GM19035 (cell line): ENCODE measurements around the gene PARVA.

Source experiments
- ATAC-seq: cut with Tn5 transposase; IDR thresholded peaks from one replicate; pipeline ENCODE4 v1.9.1; 2021; ENCODE audit not compliant: unreplicated experiment

PARVA gene

DNA sequence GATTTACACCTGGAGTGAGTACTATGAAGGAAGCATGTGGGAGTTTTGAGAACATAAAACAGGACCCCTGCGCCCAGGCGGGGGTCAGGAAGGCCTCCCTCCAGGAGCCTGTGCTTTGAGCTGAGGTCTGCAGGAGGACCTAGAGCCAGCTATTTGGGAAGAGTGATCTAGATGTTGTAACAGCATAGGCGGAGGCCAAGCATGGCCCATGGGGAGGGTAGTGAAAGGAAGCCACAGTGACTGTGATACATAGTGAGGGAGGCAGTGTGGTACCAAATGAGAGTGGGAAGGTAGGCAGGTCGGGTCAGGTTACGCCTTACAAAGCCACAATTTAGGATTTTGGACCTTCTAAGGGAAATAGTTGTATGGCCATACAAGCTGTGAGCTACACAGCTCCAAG is 147.5 kb downstream of the PARVA start:
- ATAC-seq: no peak

DNA sequence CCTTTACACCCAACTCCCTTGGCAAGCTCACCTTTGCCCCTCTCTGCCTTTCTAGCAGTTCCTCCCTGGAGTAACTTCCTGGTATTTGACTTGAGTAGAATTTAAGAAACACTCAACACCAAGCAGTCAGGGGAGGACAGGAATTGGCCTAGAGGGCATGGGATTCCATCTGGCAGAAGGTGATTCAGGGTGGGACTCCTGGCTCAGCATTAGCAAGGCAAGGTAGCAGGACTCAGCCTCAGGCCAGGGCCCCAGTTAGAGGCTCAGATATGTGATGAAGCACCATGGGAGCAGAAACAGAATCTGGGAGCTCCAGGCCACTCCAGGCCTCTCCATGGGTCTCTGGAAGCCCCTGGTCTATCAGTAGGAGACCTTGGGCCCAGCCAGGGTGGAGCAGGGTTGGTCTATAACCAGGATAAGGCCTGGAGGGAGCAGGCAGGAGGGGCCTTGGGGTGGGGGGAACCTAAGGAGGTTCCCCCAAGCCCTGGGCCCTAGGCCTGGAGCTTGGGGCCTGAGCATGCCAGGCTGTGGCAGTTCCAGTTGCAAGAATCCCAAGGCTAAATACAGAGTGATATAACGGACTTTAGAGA is 148.2 kb downstream of the PARVA start:
- ATAC-seq: no peak

DNA sequence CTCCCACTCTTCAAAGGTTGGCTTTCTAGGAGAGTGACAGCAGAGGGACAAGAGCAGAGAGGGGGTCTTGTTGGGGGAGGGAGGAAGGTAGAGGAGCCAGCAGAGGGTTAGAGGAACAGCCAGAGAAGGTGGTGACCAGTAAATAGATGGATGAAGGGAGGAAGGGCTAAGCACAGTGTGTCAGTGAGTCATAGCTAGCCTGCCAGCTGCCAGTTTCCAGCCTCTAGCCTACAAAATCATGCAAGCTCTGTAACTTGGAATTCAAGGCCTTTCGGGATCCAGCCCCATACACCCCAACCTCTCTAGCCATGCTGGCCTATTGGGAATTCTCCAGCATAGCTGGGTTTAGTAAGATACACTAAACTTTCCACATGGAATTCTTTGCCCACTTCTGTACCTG is 149.4 kb downstream of the PARVA start:
- no peak for ATAC-seq

DNA sequence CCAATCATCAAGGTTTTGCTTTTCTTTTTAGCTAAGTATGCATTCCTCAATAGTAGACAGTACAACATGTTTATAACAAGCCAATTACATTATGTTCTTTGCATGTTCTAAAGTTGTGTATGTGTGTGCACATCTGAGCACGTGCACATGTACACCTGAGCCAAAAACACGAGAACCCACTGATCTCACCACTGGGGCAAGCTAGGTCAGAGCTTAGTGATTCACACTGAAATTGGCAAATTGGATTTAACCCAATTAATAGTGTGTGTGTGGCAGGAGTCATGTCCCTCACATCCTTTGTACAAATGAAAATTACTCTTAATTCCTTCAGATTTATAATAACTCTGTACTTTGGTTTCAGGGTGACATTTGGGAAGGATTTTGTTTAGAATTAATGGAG is 151.1 kb downstream of the PARVA start:
- no peak for ATAC-seq

DNA sequence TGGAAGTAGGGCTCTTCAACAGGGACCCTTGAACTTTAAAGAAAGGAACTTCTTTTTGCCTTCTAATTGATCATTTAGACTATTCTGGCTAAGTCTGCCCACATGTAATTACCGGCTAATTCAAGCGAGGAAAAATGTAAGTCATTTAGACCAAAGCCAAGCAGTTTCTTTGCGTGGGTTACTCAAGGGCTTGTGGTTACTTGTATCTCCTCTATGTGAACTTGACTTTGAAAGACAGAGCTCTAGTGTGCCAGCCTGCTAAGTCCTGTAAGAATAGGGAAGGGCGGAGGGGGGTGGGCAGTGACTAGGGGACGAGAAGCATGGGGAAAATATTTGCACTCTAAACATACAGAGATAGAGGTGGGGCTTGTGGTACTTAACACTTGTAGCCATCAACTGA is 151.7 kb downstream of the PARVA start:
- ATAC-seq: no peak

DNA sequence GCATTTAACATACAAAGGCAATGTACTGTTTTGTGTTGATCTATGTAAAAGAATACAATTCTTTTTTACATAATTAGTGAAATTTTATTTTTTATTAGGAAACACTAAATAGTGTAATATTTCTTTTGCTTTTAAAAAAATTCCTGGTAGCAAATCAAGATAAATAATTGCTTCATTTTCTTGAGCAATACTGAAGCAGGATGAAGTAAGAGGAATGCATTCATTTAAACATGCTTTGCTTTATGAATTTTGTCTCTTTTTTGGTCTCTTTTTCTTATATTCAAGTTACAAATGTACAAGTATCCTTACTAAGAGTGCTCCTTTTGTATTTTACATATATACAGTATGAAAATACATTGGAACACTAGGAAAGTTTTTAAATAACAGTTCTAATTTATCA is 152.4 kb downstream of the PARVA start:
- no peak for ATAC-seq

DNA sequence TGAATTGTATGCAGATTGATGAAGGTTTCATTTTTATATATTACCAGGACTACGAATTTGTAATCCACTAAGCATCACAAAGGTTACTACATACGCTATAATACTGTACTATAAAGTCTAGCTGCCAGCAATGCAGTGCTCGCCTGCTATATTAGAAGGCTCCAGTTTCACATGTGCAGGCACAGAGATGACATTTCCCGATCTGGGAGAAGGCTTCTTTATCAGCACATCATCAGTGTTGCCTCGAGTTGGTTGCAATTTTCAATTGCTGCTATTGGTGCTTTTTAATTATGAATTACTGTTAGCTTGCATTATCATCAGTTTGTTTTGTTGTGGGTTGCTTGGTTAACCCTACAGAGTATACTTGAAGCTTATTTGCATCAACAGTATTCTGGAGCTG is 153.6 kb downstream of the PARVA start:
- no peak for ATAC-seq

DNA sequence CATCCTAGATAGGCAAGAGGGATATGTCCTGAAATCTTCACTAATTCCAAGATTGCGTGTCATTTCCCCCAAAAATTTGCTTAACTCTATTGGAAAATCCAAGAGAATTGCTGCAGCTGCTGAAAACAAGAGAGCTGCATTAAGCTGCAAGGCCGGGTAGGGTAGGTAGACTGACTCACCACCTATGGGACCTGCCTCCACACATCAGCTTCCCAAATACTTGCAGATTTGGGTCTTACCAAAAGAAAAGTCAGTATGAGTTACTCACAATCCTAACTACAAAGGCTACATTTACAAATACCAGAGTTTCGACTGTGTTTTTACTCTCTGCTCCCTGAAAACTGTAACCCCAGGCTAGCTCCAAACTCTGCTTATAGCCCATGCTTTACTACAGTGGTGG is 154.3 kb downstream of the PARVA start:
- no peak for ATAC-seq

DNA sequence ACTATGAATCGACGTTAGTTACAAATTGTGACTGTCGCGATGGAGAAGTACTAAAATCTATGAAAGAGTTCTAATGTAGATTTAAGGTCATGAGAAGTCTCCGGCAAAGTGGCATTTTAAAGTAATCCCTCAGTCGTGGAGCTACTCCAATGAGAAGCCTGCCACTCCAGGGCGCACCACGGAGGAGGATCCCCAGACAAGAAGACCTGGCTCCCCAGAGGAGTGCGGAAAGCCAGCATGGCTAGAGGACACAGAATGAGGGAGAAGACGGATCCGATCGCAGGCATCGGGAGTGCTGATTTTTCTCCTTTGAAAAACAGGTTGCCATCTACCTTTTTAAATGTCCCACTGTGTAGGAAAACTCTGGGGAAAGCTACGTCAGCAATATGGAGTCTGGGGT is 155.2 kb downstream of the PARVA start:
- no peak for ATAC-seq

DNA sequence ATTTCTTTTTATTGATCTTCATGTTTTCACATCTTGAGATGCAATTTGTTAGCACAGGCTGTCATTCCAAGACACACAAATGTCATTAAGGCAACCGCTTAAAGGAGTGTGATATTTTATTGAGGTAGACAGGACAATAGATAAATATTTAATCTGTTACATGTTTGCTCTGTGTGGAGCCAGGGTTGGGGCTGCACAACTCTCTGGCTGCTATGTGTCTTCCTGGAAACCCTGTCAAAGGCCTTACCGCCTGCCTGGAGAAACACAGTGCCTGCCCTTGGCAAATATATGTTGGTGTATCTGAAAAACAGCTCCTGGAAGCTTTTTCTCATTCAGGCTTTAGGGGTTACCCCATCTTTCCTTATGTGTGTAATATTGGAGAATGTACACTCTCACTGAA is 157.2 kb downstream of the PARVA start:
- ATAC-seq: no peak

DNA sequence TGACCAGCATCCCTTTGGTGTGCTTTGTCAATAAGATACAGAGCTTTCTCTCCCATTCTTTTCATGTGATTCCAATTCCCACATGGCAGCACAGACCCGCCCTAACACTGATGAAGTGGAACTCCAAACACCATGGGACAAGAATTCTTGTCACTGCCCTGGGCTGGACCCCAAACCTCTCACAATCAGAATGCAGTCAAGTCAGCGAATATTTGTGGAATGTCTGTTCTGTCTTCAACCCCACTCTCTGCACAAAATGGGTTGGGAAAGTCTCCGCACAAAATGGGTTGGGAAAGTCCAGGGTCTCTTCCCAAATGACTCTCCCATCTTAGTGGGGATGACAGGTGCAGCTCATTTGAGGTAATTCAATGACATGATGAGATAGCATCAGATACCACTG is 157.9 kb downstream of the PARVA start:
- no peak for ATAC-seq

DNA sequence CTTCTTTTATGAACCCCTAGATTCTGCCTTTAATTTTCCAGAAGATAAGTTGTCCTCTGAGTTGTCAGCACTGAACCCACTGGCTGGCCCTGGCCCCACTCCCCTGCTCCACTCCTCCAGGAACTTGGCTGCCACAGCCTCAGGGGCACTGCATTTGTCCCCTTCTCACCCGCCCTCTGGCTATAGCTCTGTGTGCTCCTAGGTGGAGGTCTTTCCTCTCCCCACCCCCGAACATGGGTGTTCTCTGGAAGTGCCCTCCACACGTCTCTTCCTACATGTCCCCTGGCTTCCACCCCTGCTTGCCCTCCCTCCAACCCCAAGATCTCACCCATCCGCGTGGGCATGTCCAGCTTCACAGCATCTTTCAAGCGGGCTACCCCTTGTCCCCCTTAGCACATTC is 159.2 kb downstream of the PARVA start:
- no peak for ATAC-seq

DNA sequence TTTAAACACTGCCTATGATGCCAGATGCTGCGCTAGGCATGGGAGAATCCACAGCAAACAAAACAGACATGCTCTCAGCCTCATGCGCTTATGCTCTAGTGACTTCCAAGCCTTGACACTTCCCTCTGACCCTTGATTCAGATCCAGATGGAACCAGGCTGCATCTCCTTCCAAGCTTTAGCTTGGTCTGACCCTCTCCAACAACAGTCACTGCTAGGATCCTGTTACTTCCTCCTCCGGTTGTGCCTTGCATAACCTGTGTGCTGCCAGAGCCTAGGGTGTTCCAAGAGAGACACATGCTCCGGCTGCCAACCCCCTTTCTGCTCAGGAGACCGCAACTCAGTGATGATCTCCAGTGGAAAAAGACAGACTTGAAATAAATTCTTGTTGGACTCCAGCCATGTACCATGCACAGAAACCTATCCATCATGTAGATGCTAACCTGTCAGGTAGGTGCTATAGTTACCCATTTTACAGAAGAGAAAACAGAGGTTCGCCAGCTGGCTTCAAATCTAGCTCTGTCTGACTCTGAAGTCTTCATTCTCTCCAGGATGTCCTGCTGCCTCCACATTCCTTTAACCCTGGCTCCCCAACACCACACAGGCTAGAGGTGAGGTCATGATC is 160.5 kb downstream of the PARVA start:
- ATAC-seq: no peak

DNA sequence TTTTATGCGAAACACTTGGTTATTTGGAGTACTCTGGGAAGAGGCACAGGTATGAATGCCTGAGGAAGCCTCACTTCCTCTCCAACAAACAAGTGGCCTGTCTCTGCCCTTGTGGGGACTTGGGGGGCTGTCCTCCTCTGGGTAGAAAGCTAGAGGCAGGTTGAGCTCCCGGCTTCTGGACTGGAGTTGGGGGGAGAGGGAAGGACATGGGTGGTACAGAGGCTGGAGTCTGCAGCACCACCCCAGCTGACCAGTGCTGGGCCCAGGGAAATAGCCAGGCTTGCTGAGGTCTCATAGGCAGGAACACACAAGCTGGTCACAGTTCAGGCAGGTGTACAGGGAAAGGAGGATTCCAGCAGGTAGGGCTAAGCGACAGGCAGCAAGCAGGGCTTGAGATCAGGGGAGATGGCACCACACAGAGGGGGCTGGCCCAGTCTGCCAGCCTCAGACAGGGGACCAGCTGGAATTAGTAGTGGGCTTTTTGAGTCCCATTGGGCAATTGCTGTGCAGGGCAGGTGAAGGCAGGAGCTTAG is 161.6 kb downstream of the PARVA start:
- no peak for ATAC-seq

DNA sequence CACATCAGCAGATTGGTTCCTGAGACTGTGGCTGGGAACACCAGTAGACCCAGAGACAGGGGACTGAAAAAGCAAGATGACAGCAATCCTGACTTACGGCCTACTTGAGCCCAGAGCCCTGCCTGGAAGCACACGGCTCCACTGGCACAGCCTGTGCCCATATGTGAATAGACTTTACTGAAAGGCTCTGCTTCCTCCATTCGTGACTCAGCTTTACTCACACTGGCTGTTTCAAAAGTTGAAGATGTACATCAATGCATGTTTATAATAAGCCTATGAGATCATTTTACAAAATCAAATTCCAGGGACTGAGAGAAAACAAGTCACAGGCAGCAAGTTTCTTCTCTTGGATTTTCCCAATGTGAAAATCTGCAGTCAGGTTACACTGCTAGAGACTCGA is 162.2 kb downstream of the PARVA start:
- ATAC-seq: no peak

DNA sequence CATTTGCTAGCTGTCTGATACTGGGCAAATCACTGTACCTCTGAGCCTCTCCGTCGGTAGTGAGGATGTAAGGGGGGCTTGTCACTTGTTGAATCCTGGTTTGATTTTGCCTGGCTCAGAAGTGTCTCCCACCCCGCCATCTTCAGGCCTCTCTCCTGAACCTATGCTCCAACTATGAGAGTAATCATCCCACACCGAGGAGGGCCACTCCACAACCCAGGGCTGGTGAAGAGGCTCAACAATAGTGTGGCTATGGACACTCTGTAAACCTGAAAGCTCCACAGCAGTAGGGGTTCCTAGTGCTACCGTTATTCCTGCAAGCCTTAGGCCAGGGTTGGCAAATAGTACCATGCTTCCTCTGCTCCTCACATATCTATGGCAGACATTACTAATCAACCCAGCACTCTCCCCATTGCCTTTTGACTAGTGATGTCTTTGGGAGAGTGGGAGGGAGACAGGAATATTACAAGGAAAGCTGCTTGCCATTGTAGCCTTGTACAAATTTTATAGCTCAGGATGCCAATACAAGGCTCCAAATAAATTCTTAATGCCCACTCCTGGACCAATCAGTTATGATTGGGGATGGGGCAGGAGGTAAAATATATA is 162.8 kb downstream of the PARVA start:
- no peak for ATAC-seq

DNA sequence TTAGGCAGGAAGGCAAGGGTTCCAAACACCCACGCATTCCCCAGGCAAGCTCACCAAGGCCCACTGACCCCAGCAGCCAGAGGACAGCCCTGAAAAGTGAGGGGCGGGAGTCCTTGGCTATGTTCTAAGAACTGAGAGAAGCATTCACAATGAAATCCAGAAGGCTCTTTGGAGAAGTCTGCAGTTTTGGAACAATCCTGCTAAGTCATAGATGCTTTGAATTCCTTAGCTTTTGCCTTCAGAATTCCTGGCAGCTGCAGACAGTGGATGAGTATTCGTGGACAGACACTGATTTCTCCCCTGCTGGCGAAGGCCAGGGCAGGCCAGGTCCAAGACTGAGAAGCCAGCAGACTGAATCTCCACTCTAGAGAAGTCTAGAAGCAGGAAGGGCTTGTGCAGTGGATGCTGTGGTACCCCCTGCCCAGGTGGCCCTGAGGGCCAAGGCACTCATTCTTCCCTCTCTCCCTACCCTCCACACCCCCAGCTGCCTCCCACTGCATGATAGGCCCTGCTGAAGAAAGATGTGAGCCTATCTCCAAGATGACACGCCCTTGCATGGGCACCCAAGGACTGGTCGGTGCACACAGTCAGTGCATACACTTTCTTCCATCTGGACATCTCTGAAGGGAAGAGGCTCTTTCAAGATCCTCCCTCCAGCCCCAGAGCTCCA is 163.7 kb downstream of the PARVA start:
- ATAC-seq: no peak

DNA sequence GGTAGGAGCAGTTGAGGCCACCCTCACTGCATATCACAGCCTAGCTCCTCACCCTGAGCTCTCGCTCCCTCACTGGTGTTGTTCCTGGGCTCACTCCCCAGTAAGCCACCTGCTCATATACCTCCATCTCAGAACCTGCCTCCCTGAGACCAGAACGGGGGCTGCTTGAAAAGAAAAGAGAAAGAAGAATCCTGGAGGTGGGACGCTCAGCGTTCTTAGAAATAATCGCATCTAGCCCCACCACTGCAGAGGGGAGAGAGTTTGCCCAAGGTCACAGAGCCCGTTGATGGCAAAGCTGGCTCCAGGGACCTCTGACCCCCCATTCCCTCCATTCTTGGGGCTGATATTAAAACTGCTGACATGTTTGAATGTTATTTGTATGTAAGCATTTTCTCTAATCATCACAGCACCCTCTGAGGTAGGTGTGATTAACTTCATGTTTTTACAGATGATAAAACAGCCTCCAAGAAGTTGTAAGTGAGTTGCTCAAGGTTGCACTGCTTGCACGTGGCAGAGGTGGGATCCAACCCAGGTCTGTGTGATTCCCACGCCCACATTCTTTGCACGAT is 164.3 kb downstream of the PARVA start:
- ATAC-seq: no peak

DNA sequence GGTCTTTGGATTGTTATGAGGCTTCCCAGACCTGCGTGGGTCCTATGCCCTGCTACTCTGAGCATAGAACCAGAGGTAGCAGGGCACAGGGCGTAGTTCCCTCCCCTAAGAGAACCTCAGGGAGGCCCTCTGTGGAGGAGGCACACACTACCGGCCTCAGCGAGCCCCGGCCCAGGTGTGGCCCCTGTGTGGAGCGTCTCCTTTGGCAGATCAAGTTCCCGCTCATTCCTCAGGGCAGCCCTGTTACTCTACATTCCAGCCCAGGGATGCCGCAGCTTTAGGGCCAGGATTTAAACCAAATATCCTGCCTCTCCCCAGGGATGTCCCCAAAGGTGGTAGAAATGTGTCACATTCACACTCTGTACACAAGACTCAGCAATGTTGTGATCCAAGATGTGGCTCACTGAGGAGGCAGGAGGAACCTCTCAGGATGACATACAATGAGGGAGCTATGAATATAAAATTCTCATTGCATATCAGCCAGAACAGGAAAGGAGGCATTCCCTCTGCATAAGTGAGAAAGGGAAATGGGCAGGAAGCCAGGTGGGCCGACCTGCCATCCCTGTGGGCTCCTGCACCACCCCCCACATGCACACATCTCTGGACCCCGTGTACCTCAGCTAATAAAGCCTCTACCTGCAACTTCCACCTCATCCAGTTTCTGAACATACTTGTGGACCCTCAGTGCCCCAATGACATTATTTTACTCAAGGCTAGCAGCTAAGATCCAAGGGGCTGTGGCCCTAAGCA is 165.0 kb downstream of the PARVA start:
- ATAC-seq: no peak

DNA sequence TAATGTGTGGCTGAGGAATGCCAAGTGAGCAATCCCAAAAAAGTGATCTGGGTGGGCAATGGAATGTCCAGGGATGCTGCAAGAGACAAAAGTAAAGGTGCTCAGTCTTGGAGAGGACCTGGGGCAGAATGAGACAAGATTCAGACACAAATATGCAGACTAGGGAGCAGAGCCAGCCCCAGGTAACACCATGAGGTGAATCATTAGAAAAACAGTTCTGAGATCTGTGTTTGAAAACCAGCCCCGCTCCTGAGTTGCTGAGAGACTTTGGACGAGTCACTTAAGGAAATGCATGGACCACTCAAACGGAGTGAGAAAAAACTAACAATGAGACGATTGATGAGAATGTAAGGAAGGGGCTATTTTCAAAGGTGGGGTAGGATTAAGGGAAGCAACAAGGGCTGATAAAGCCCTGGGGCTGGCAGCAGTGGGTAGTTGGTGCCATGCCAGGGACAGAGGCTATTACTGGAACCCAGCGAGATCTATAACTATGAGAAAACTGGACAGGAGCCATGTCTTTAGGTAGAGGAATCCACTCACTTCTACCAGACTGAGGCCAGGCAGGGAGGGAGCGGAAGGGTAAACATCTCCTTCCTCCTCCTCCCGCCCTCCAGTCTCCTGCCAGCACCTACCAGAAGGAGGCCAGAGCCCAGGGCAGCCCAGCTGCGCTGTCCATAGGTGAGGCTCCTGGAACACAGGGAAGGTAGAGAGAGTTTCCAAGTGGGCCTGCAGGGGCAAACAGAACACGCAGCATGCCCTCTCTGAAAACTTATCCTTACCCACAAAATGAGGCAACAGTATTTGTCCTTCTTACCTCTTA is 166.4 kb downstream of the PARVA start:
- ATAC-seq: no peak
